IPS-18c (cell line): ENCODE data around the gene PRSS33.

Experiments
- H3K4me3 ChIP-seq: 2 replicates; pipeline ENCODE4 v1.7.0; 2013; ENCODE audit warnings: low read depth, mild to moderate bottlenecking, low read length, moderate library complexity; ENCODE audit not compliant: insufficient read depth
- H3K9me3 ChIP-seq: one replicate; pipeline ENCODE4 v1.6.1; 2013; ENCODE audit warnings: mild to moderate bottlenecking, low read length, moderate library complexity; ENCODE audit not compliant: control insufficient read depth, insufficient read depth

PRSS33 gene

DNA sequence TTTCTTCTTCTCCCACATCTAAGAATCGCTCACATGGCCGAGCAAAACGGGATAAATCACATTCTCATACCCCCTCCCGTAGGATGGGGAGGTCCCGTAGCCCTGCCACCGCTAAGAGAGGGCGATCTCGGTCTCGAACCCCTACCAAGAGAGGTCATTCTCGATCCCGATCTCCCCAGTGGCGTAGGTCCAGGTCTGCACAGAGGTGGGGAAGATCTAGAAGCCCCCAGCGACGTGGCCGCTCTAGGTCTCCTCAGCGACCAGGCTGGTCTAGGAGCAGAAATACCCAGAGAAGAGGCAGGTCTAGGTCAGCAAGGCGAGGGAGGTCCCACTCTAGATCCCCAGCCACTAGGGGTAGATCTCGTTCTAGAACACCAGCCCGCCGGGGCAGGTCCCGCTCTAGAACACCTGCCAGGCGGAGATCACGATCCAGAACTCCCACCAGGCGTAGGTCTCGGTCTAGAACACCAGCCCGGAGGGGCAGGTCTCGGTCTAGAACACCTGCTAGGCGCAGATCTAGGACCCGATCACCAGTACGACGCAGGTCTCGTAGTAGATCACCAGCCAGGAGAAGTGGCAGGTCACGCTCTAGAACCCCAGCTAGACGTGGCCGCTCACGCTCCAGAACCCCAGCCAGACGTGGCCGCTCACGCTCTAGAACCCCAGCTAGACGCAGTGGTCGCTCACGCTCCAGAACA, 25.3 kb downstream of the PRSS33 start:
- Histone ChIP-seq H3K4me3 (no peak overlapping the region), H3K9me3 (peaks cover 6% of the 10 kb centered on the region)

DNA sequence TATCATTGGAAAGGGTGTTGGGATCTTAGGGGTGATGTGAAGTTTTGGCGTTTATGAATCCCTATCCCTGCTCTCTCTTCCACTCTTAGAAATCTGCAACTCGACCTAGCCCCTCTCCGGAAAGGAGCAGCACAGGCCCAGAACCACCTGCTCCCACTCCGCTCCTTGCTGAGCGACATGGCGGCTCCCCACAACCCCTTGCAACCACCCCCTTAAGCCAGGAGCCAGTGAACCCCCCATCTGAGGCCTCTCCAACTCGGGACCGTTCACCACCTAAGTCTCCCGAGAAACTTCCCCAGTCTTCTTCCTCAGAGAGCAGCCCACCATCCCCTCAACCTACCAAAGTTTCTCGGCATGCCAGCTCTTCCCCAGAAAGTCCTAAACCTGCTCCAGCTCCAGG, 25.9 kb downstream of the PRSS33 start:
- Histone ChIP-seq H3K9me3 (peaks cover 6% of the 10 kb centered on the region), H3K4me3 (no peak overlapping the region)

DNA sequence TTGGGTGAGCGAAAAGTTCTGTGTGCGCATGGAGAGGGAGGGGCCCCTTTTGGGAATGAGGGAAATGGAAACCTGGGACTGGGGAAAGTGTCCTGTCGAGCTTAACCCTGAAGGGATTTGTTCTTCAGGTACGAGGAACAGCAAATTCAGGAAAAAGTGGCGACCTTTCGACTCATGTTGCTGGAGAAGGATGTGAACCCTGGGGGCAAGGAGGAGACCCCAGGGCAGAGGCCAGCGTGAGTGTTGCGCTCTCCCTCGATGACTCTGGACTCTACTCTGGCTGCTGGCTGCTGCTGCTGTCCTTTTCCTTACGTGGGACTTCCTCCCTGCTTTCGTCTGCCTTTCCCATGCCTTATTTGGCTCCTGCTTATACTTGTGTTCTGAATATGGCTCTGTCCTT, 30.0 kb downstream of the PRSS33 start:
- Histone ChIP-seq H3K4me3 (no peak overlapping the region), H3K9me3 (peaks cover 6% of the 10 kb centered on the region)

DNA sequence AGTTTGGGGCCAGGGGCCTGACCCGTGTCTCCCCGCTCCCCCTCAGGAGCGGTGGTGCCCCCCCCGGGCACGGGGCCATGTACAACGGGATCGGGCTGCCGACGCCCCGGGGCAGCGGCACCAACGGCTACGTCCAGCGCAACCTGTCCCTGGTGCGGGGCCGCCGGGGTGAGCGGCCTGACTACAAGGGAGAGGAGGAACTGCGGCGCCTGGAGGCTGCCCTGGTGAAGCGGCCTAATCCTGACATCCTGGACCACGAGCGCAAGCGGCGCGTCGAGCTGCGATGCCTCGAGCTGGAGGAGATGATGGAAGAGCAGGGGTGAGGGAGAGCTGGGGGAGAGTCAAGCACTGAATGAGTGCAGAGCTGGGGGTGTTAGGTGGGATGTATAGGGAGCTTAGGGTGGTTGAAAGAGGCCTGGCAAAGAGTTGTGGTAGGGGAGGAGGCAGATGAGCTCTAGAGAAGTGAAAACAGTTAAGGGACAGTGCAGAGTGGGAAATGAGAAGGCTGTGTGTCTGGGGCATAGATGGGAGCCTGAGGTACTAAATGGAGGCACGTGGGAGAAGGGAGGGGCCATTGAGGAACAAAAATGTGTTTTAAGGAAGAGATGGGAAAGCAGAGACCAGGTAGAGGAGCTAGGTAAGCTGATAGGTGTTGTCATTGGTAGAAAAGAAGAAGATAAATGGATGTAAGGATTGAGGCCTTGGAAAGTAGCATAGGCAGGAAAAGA, 30.9 kb downstream of the PRSS33 start:
- Histone ChIP-seq H3K4me3 (peak overlapping the region; percentile 4; the same call in 1 of the 2 replicates), H3K9me3 (peaks cover 3% of the 10 kb centered on the region)

DNA sequence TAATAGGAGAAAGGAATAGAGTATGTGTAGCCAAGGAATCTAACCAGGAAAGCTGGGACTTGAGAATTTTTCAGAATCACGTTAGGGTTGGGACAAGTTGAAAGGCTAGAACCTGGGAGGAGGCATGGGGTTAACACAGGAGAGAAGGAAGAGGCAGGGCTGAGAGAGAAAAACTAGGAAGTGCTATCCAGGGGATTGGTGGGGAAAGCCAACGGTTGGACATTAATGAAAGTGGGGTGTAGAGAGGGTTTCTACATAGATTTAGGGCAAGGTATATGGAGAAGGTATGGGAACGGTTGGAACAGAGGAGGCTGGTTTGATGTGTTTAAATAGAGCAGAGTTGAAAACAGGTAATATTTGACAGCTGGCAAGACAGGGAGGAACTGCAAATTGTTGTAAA, 32.2 kb downstream of the PRSS33 start:
- no peaks in the 10 kb centered on the region for H3K9me3 ChIP-seq
- H3K4me3 ChIP-seq, result no peak overlapping the region

DNA sequence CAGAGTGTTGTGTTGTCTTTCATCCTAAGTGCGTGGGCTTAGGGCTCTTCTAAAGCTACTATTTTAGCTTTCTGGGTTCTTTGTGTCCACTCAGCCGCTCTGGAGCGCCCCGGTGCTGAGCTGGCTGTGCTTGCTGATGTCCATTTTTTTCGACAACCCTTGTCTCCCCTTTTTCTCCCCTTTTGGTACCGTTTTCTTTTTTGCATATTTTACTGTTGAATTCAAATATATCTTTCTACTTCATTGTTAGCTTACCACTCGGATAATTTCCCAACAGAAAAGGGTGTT, 33.7 kb downstream of the PRSS33 start:
- Histone ChIP-seq H3K4me3 (peak overlapping the region; percentile 94), H3K9me3 (no peaks in the 10 kb centered on the region)

DNA sequence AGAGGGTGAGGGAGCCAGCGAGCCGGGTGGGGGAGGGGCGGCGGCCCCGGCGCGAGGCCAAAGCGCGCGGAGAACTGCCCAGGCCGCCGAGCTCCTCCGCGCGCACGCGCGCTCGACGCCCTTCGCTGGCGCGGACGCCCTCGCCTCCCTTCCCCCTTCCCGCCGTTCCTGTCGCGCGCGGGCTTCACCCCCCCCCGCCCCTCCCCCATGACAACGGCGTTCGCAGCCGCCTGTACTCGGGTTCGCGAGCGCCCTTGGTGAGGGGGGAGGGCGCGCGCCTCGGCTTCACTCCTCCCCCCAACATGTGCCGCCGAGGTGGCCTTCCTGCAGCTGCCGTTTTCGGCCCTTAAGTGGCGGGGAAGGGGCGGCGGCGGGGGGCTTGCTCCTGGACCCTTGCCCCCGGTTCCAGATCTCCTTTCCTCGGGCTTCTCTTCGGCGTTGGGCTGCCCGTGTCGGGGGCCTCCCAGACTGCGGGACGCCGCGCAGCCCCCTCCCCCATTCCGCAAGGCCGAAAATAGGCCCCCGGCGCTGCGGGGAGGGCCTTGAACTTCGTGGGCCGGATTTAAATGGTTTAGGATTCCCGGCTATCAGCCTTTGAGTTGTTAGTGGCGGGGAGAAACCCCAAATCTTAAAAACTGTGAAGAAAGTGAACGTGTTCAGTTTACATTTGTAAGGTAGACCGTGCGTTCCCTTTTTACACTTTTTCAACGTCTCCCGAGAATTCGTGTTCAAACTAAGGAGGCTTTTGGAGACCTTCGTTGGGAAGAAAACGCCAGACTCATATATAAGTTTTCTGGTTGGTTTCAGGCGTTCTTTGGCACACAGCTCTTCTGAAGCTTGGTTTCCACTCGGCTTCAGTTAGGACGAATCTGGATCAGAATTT, 34.3 kb downstream of the PRSS33 start:
- Histone ChIP-seq H3K9me3 (no peaks in the 10 kb centered on the region), H3K4me3 (peak overlapping the region; percentile 94)

DNA sequence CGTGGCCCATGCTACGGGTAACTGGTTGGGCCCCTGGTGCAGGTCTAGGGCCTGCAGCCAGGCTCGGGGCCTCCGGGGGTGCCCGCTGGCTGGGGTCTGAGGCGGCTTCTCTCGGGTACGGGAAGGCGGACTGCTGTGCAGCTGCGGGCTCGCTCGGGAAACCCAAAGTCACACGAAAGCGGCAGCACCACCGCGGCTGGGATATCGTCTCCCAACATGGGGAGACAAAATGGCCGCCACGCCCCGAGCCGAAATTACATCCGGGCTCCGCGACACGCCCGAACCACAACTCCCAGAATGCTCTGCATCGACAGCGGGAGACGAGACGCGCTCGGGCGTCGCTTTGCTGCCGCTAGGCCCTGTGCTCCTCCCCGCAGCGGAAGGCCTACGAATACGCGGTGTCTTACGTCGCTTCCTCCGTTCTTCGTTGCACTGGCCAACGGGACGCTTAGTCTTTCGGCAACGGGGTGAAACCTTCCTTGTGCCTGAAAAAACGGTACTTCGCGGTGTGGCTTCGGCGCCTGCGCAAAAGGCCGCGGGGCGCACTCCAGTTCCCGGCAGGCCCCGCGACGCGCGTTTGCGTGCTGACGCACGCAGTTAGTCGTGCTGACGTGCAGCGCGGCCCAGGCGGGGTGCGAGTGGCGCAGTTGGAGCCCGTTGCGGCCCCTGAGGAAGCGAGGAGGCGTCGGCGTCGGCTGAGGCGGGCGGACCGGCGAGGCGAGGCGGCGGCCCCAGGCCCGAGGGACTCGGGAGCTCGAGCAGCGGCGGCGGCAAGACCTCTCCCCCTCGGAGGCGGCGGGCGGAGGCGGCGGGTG, 35.1 kb downstream of the PRSS33 start, which contains the start of gene SRRM2:
Gene SRRM2 (plus strand): TSS at position 604 of the 815 bp plus-strand sequence. CDS start 3,727 bp downstream, outside the sequence.
- no peaks in the 10 kb centered on the region for H3K9me3 ChIP-seq
- peak within 1 kb of the TSS; percentile 94 for H3K4me3 ChIP-seq

DNA sequence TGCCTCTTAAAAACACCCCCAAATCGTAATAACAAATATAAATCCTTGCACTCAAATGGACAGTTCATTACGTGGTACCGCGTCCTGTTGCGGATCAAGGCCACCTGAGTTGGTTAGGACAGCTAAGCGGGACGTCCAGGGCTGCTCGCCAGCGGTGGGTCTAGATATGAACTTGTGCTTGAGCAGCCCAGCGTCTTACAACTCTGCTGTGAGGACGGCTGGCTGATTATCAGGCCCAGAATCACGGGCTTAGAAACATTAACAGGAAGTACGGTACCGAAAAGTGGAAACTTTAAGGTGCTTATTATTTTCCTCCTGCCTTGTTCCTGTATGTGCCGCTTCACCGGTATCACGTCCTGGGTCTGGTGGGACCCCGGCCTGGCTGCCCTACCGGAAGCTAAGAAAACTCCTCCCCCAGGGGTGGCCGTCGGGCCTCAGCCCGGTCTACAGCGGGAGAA, 35.8 kb downstream of the PRSS33 start:
- H3K4me3 ChIP-seq, result peak overlapping the region; percentile 94
- no peaks in the 10 kb centered on the region for H3K9me3 ChIP-seq

DNA sequence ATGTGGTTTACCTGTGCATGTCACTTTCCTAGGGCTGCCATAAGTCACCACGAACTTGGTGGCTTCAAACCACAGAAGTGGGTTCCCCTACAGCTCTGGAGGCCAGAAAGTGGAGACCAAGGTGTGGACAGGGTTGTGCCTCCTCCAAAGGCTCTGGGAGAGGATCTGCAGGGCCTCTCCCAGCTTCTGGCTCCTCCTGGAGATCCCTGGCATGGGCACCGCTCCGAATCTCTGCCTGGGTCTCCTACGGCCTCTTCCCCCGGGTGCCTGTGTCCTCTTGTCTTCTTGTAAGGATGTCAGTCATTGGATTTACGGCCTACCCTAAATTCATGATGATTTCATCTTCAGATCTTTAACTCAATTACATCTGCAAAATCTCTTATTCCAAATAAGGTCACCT, 37.4 kb downstream of the PRSS33 start:
- H3K4me3 ChIP-seq, result no peak overlapping the region
- no peaks in the 10 kb centered on the region for H3K9me3 ChIP-seq

DNA sequence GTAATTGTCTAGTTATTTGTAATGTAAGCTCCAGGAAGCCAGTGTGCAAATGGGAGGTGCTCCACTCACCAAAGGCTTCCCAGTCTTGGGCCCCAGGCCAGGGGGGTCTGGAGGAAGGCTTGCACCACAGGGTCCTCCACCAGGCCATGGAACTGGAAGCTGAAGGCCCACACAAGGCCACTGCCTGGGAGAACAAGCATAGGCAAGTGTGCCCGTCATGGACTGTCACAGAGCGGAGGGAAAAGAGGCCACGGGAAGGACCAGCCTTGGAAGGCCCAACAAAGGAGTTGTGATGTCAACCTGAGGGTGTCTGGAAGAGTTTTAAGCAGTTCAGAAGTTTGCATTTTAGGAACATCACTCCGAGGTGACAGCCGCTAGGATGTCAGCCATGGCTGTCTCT, 37.9 kb downstream of the PRSS33 start:
- Histone ChIP-seq H3K9me3 (no peaks in the 10 kb centered on the region), H3K4me3 (no peak overlapping the region)

DNA sequence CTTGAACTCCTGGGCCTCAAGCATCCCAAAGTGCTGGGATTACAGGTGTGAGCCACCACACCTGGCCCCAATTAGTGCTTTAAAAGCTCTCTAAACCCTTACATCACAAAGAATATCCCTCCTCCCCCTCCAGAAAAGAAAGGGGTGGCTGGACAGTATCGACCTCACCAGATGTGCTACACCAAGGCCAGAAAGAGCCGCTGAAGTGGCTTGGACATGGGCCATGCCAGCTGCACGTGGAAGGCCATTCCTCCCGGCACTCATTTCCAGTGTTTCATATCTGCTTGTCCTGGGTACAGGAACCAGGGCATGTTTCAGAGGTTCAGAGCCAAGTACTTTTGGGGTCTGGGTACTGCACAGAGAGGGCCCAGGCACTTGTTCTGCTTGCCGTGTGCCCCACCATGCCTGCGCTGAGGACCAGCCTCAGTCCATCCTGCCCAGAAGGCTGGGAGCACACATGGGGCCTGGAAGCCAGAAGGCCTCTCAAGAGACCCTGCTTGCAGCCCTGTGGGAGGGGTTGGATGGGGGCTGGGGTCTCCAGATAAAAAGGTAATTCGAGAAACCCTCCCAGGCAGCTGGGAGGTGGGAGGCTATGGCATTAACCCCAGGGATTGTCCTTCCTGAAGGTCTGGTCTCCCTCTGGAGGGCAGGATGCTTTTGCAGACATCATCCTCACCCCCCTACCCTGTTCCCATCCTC, 38.5 kb downstream of the PRSS33 start:
- no peak overlapping the region for H3K4me3 ChIP-seq

DNA sequence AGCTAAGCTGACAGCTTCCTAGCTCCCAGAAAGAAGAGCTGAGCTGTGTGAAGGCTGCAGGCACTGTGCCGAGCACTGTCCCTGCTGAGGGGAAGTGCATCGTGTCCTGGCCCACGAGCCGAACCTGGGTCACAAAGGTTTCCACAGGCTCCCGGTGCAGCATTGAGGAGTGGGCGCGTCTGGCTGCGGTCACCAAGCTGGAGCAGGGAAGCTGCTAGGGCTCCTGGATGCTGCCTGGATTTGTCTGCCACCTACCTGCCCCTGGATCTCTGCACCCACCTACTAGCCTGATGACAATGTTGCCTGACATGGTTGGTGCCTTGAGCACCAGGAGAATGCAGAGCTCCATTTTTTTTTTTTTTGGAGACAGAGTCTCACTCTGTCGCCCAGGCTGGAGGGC, 41.4 kb downstream of the PRSS33 start:
- Histone ChIP-seq H3K4me3 (no peak overlapping the region), H3K9me3 (no peaks in the 10 kb centered on the region)

More for the DNA sequence above, 38.5 kb downstream of the PRSS33 start:
- no peaks in the 10 kb centered on the region for H3K9me3 ChIP-seq

DNA sequence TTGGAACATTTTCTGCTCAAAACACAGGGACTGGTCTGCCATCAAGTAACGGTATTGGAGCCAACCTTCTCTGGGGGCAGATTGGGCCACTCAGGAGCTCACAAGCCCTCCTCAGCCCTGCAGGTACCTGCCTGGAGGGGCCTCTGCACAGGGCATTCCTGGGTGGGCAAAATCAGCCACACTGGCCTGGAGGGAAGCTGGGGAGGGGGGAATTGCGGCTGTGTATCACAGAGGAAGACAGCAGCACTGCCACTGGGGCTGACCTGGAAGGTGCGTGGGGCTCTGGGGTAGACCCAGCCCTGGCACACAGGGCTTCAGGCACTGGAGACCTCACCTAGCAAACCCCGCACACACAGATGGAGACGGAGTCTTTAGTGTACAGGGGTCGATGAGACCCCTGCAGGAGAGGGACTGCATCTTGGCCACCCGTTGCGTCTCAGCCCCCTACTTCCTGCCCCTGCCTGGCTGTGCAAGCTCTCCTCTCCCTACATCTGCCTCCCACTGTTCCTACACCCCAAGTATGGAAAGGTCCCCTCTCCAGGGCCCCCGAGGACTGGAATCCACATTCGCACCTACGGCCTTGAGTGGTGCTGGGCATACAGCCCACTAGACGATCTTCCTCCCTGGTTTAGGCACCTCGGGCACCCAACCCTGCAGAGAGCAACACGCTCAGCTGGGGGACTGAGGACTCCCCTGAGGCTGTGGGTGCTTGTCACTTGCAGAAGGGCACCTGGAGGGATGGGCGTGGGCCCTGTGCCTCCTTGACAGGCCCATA, 42.1 kb downstream of the PRSS33 start:
- H3K9me3 ChIP-seq, result no peaks in the 10 kb centered on the region
- no peak overlapping the region for H3K4me3 ChIP-seq

DNA sequence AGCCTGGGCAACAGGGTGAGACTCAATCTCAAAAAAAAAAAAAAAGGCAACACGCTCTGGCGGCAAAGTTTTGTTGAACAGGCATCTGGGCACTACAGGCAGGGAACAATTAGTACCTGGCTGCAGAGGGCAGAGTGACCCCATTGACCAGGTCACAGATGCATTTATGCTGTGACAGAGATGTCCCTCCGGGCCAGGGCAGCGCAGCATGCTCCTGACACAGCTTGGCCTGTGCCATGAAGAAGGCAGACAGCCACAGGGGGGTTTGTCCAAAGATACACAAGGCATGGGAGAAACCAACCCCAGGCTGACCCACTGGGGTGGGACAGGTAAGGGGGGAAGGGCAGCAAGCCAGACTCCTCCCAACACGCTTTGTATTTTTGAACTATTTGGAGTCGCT, 42.6 kb downstream of the PRSS33 start:
- Histone ChIP-seq H3K4me3 (no peak overlapping the region), H3K9me3 (no peaks in the 10 kb centered on the region)
